Stimulated activated CD8-positive, alpha-beta memory T cell treated with anti-CD3 and anti-CD28 coated beads, Interleukin-15, amount 100 ng/mL, for 1 hour (primary cell): Measurements from ENCODE around the gene WFDC9.
"Not testable (repeated sequence)": the region's sequence is repeated elsewhere in the genome, so short reads cannot be mapped to it uniquely, and the experiment has no call there.

Experiments used
- DNase-seq: peaks from one replicate; pipeline ENCODE4 v3.0.0-alpha.2; 2020; ENCODE audit warnings: low read depth

Gene WFDC9

DNA sequence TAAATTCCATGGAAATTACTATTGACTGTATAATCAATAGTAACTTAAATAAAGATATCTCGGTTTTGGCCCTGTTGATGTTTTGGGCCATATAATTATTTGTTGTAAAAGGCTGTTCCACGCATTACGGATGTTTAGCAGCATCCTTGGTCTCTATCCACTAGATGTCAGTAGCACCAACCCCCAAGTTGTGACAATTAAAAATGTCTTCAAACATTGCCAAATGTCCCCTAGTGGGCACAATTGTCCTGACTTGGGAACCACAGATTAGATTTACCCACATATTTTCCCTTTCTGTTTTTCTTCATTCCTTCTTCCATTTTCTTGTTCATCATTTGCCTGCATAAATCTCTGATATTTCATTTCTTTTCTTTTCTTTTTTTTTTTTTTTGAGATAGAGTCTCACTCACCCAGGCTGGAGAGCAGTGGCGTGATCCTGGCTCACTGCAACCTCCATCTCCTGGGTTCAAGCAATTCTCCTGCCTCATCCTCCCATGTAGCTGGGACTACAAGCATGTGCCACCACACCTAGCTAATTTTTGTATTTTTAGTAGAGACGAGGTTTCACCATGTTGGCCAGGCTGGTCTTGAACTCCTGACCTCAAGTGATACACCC is 38.4 kb downstream of the WFDC9 start:
- DNase-seq = no peak

GRCh38 chr20:45589725-45590124 is 41.4 kb downstream of the WFDC9 start:
- no peak for DNase-seq

DNA sequence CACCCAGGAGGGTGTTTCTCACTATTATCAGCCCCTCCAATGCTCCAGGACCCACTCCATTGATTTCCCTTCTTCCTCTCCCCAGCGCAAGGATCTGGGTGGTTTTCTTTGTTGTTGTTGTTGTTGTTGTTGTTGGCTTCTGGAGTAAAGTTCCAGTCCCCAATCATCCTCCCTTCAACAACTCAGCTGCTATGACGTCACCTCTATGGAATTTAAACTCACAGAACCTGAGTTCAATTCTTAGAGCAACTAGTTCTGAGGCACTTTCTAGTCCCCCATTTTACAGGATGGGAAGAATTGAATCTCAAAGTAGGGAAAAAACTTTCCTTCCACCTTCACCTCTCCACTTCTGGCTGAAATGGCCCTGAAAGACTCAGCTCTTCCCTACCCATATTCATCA is 42.3 kb downstream of the WFDC9 start:
- no peak for DNase-seq

DNA sequence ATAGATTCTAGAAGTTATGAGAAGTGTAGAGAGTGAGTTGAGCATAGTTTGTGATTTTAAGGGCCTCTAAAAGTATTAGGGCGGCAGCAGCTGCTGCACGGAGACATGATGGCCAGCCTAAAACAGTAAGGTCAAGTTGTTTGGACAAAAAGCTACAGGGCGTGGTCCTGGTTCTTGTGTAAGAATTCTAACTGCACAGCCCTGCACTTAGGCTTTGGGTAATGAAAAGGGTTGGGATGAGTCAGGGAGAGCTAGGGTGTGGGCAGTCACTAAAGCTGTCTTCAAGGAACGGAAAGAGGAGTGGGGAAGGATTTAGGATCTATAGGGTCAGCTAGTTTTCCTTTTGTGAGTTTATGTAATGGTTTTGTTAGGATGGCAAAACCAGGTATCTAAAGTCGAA is 45.1 kb downstream of the WFDC9 start:
- not testable (repeated sequence) for DNase-seq

DNA sequence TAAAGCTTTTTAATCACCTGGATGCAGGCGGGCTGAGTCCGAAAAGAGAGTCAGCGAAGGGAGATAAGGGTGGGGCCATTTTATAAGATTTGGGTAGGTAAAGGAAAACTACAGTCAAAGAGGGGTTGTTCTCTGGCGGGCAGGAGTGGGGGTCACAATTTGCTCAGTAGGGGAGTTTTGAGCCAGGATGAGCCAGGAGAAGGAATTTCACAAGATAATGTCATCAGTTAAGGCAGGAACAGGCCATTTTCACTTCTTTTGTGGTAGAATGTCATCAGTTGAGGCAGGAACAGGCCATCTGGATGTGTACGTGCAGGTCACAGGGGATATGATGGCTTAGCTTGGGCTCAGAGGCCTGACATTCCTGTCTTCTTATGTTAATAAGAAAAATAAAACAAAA is 46.8 kb downstream of the WFDC9 start:
- not testable (repeated sequence) for DNase-seq

- DNase-seq = no peak
Measured at GRCh38 chr20:45583502-45583901, 47.6 kb downstream of the WFDC9 start.

GRCh38 chr20:45581702-45582101 is 49.4 kb downstream of the WFDC9 start:
- DNase-seq = no peak

- no peak for DNase-seq
Measured at GRCh38 chr20:45579184-45579583, 51.9 kb downstream of the WFDC9 start, which contains the start of gene WFDC8. WFDC8 (minus strand) TSS chr20:45579284; CDS start chr20:45579247, 37 bp downstream.

GRCh38 chr20:45578231-45578630 is 52.9 kb downstream of the WFDC9 start:
- no peak for DNase-seq

- no peak for DNase-seq
Measured at GRCh38 chr20:45576995-45577394, 54.1 kb downstream of the WFDC9 start.

GRCh38 chr20:45575931-45576330 is 55.2 kb downstream of the WFDC9 start:
- no peak for DNase-seq

DNA sequence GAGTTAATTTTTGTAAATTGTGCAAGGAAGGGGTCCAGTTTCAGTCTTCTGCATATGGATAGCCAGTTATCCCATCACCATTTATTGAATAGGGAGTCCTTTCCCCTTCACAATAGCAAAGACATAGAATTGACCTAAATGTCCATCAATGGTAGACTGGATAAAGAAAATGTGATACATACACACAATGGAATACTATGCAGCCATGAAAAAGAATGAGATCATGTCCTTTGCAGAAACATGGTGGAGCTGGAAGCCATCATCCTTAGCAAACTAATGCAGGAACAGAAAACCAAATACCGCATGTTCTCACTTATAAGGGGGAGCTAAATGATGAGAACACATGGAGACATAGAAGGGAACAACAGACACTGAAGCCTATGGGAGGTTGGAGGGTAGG is 61.4 kb downstream of the WFDC9 start:
- DNase-seq = not testable (repeated sequence)

GRCh38 chr20:45564760-45565276 is 66.3 kb downstream of the WFDC9 start:
- DNase-seq = no peak
